Right renal pelvis (tissue), 4 donors: Measurements from ENCODE around the gene MPHOSPH10. TPM values are rescaled to one million over a fixed set of nuclear protein-coding genes. Genes with fewer than 3 reads are reported as not detected.
"Not testable (repeated sequence)": the region's sequence is repeated elsewhere in the genome, so short reads cannot be mapped to it uniquely, and the experiment has no call there.

Experiments used
- DNase-seq, 4 donors: peaks; one replicate each; pipeline ENCODE4 v3.0.0-alpha.2; 2013; ENCODE audit warnings: low read depth in 4 of 4, low spot score in 3 of 4, missing footprints in 1 of 4
- polyA plus RNA-seq, 4 donors: library from polyadenylated mRNA; unstranded; fragments of 120-200 nt; gene quantifications; one replicate each; pipeline ENCODE4 v1.2.1, GENCODE V29; 2013; ENCODE audit not compliant: insufficient read length in 4 of 4

The MPHOSPH10 gene
- polyA plus RNA-seq, 4 donors = 39.3 to 50.7 (median 47.5) TPM

DNA sequence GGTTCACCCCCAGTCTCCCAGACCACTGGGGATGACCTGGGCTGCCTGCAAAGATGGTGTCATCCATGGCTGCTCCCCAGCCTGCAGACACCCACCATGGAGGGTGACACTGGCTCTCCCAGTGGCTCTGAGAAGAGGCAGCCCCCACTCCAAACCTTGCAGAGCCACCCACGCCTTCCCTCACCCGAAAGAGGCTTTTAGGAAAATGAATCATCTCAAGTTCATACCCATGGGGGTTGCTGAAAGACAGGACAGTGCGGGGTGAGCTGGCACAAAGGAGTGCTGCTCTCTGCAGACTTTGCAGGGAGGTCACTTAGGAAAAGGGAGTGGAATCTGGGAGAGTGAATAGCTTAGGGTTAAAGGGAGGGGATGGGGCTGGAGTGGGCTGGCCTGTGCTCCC lies 36.4 kb downstream of the MPHOSPH10 start:
- DNase-seq = no peak

DNA sequence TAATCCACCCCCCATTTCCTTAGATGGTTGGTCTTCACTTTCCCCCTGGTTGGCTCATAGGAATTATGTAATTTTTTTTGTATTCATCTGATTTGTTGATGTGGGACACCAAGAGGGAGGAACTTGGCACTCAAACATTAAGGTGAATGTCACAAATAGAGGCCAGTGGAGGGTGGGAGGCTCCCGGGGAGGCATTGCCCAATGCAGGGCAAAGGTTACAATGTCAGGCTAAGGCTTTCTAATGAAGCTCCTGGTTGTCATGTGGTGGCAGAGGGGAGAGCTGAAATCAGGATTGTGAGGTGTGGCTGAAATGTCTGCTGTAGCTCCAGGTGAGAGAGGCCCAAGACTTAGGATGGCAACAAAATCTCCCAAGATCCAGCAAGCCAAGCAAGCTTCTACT lies 42.7 kb downstream of the MPHOSPH10 start:
- DNase-seq = no peak

DNA sequence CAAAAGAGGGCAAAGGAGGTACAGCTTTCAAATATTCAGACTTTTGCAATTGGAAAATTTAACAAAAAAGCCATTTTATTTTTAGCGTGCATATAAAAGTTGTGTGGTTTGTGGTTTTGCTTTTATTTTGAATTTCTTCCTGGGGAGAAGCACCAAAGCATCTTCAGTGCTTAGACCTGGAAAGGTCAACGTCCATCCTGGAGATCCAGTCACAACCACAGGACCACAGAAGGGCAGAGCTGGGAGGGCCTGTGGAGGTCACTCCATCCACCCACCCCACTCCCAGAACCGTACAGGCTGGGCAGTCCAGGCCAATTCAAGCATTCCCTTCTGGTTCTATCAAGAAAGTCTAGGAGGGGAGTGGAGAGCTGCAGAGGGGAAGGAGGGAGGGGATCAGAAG lies 43.8 kb downstream of the MPHOSPH10 start:
- DNase-seq = no peak

DNA sequence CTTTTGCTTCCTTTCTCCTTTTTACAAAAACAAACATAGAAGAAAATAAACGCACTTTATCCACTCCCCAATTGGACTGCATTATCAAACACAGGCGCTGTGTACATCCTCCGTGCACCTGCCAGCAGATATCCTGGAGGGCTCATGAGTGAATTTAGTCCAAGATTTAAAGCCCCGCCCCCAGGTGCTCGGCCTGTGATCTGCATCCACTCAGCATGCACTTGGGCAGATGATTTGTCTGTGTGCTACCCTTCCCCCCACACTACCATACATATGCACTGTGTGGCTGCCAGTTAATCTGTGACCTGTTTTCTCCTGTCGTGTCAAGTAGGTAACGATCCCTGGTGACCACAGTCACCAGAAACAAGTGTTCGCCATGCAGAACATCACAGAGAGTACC lies 48.4 kb downstream of the MPHOSPH10 start:
- DNase-seq = not testable (repeated sequence)

DNA sequence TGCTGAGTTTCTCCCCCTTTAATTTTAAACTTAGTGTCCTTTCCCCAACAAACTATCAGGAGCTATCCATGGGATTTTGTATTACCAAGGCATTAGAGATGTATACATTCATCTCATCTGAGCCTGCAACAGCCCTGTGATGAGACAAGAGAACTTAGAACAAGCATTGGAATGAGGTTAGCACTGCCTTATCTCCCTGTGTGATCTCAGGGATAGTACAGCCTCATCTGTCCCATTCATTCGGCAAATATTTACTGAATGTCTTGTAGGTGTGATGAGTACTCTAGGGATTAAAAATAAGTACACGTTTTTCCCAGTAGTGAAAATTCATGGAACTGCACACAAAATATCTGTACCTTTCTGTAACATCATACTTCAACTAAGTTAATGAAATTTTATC lies 50.9 kb downstream of the MPHOSPH10 start:
- no peak for DNase-seq

DNA sequence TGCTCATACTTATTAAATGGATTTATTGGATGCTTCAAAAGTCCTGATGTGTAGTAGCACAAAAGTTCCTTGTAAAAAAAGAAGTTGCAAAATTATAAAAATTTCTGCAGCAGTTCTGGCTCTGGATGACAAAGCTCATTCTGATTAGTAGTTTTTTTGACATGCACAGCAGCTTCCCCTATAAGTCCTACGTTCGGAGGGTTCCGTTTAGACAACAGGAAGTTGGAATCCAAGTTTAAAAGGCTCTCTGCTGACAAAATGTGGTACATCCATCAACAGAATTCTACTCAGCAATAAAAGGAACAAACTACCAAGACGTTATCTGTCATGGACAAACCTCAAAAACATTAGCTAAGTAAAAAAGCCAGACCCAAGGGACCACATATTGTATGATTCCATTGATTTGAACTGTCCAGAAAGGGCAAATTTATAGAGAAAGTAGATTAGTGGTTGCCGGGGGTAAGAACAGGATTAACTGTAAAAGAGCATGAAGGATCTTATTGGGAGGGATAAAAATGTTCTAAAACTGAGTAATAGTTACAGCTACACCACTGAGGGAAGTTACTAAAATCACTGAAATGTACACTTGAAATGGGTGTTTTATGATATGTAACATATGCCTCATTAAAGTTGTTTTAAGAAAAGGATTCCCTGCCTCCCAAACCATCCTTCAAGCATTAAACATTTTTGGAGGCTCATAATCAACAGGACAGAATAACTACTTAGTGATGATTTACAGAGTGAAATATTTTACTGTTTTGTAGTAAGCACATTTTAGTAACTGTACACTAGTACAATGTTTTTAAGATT lies 53.1 kb downstream of the MPHOSPH10 start:
- DNase-seq = not testable (repeated sequence)

DNA sequence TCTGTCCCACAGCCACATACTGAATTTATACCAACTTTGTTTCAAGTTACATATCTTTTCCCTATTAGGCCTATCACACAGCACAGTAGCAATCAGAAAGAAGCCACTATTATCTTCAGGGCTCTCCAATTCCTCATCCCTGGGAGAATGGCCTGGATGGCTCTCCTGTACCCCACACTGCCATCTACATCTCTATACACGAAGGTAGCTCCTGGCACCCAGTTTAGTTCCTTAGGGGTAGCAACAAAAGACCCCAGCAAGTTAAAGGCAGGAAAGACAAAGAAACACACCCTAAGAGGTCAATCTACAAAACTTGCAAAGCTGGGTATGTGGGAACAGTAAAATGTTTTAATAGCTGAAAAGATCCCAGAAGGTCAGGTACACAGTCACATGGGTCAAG lies 56.5 kb downstream of the MPHOSPH10 start:
- DNase-seq = no peak

DNA sequence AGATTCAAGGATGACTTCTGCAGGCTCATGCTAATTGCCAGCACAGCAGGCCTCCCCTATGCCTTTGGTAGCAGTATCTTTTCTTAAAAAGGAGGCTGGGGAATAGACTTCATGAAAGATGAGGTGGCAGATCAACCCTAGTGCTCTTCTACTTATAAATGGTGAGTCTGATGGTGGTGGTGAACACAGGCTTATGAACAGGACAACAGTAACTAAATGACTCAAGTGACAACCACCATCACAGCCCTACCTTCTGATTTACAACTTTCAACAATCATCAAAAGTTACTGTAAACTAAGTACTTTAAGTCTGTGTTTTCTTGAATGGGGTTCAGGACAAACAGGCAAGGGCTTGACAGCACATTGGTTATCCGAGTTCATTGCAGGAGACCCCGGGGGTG lies 57.2 kb downstream of the MPHOSPH10 start:
- DNase-seq = no peak

DNA sequence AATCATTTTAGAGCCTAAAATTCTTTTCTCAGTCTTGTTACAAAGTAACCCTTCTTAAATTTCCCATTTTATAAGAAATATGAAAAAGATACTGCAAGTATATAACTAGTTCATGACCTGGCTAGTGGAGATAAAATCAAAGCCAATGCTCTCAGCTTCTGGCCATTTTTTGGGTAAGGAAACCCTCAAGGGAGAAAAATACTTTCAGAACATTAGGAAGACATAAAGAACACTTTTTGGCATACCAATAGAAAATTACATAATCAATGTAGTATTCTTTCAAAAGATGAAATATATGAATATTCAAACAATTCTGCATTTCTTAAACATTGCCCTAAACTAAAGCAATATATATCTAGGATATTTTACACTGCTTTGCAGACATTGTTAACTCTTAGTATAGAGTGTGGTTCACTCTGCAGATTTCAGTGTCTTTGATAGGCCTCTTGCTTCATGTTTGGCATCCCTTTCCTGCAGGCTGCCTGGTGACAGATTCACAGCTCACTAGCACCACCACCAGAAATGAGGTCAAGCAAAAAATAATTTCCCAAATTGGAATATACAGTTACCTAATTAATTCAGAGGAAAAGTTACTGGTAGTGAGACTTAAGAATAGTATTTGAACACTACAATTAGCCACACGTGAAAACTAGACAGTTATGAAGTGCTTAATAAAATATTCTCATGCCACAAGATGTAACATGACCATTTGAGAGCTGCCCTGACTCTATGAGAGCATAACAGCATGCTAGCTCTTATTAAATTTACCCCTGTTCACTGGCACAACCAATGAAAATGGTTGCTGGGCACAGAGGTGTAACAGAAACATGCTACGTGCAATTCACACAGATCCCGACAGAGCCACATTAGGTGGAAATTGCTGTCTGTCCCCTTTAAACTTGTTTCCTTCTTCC lies 60.5 kb downstream of the MPHOSPH10 start:
- no peak for DNase-seq

DNA sequence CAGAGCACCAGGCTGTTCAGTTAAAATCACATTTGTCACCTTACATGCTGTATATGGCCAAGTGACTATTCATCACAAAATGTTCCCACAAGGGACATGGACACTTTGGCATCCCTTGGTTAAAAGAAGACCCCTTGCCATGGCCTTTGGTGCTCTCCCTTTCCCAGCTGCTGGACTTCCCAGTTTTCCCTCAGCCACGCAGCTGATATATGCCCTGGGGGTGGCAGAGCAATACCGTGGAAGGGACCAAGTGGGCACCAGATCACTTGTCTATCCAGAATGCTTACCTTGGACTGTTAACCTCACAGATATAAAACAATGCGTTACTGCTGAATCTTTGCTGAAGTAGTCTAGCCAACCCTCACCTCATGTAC lies 61.1 kb downstream of the MPHOSPH10 start:
- DNase-seq = no peak

Other genes starting within 250 kb of the MPHOSPH10 start
- under 1 TPM; 0.17 to 0.54 (median 0.43) TPM for gene VAX2, start 230.1 kb upstream of the MPHOSPH10 start, polyA plus RNA-seq
- 10 to 100 TPM; 58.2 to 95.4 (median 83.4) TPM for gene ATP6V1B1, start 194.7 kb upstream of the MPHOSPH10 start, polyA plus RNA-seq
- 1 to 10 TPM in 1 of 4 donors, under 1 TPM in 3; 0.47 to 1.1 (median 0.71) TPM for gene ANKRD53, start 152.0 kb upstream of the MPHOSPH10 start, polyA plus RNA-seq
- gene TEX261, start 135.8 kb upstream of the MPHOSPH10 start, polyA plus RNA-seq = 10 to 100 TPM; 53.3 to 66.6 (median 57.8) TPM
- gene NAGK, start 62.0 kb upstream of the MPHOSPH10 start, polyA plus RNA-seq = 10 to 100 TPM; 65.2 to 88.1 (median 79.4) TPM
- gene MCEE, start 405 bp upstream of the MPHOSPH10 start, polyA plus RNA-seq = 10 to 100 TPM; 21.8 to 23.6 (median 22.7) TPM
- 10 to 100 TPM; 16.8 to 19.7 (median 18.2) TPM for gene PAIP2B, start 96.5 kb downstream of the MPHOSPH10 start, polyA plus RNA-seq
- 100 to 1,000 TPM; 182 to 223 (median 200) TPM for gene ZNF638, start 201.1 kb downstream of the MPHOSPH10 start, polyA plus RNA-seq